Body of pancreas (tissue), 4 donors: ENCODE measurements around the gene IER5. TPM values are rescaled to one million over a fixed set of nuclear protein-coding genes. Genes with fewer than 3 reads are reported as not detected.
"Not testable (repeated sequence)": the region's sequence is repeated elsewhere in the genome, so short reads cannot be mapped to it uniquely, and the experiment has no call there.

ENCODE experiments used
- ATAC-seq: fragments of 150-250 bp; one replicate; pipeline ENCODE4 v1.9.1; 2016
- DNase-seq, 4 donors: peaks; one replicate each; pipeline ENCODE4 v3.0.0-alpha.2; 2019
- H3K27ac ChIP-seq, 4 donors: fragments of 200-600 bp; sonication (generic); 1 replicate in 3 of 4; 2 replicates in 1 of 4; pipeline versions ENCODE4 v1.5.1 to v1.6.1; 2016 to 2019; ENCODE audit warnings: mild to moderate bottlenecking in 1 of 4, mixed read lengths in 1 of 4, moderate library complexity in 1 of 4
- H3K27me3 ChIP-seq, 2 donors: fragments of 200-600 bp; sonication (generic); one replicate each; pipeline ENCODE4 v1.6.0; 2016; ENCODE audit warnings: mild to moderate bottlenecking in 1 of 2
- H3K36me3 ChIP-seq, 2 donors: fragments of 200-600 bp; sonication (generic); replicated peaks in 1 of 2; 2 replicates each; pipeline ENCODE4 v1.5.1; 2016; ENCODE audit warnings: low read depth in 2 of 2; ENCODE audit not compliant: insufficient read depth in 1 of 2
- H3K4me1 ChIP-seq: fragments of 200-600 bp; sonication (generic); one replicate; pipeline ENCODE4 v1.6.0; 2016
- H3K4me3 ChIP-seq, 2 donors: fragments of 200-600 bp; sonication (generic); 1 replicate in 1 of 2; 2 replicates in 1 of 2; pipeline ENCODE4 v1.5.1; 2016 to 2019
- H3K9me3 ChIP-seq, 3 donors: fragments of 200-600 bp; sonication (generic); 1 replicate in 2 of 3; 2 replicates in 1 of 3; pipeline ENCODE4 v1.5.1; 2016
- CTCF ChIP-seq, 7 experiments: fragments of 450-650 bp in 4 of 7; fragments of 200-600 bp in 3 of 7; sonication (generic) in 3 of 7; IDR thresholded peaks; one replicate each; pipeline ENCODE4 v1.5.1; 2016 to 2019; ENCODE audit warnings: antibody characterized with exemption in 7 of 7
- POLR2A ChIP-seq, 3 donors: fragments of 450-650 bp; IDR thresholded peaks; one replicate each; pipeline ENCODE4 v1.6.1; 2016; ENCODE audit warnings: antibody characterized with exemption in 3 of 3, mild to moderate bottlenecking in 2 of 3
- WGBS, 2 donors: methylation state at CpG; one replicate each; pipeline ENCODE4 v1.1.5; 2017; 5-methylcytosine and 5-hydroxymethylcytosine counted together
- intact Hi-C: fragments of 100-400 bp; cut with DNase I; formaldehyde crosslinking; loops from one replicate; pipeline ENCODE4 v1.15.1; 2023
- total RNA-seq, 2 donors: library from RNA; depleted of rRNA; stranded (reverse); fragments of >200 nt; gene quantifications; one replicate each; pipeline ENCODE4 v1.1.0, GENCODE V29; 2016

The IER5 gene
- total RNA-seq, 2 donors from 2014 or later = 6.6 to 6.7 TPM

DNA sequence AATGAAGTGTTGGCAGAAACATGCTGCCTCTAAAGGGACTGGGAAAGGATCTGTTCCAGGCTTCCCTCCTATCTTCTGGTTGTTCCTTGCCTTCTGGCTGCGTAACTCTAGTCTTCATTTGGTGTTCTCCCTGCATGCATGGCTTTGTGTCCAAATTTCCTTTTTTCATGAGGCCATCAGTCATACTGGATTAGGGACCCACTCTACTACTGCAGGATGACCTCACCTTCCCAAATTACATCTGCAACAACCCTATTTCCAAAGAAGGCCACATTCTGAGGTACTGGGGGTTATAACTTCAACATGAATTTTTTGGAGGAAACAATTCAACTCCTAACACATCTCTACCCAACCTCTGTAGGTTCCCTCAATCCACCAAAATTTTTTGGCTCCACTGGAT lies 28.4 kb upstream of the IER5 start:
- H3K4me3 ChIP-seq = no peak overlapping the region
- intact Hi-C loops = no loop called here
- H3K27ac ChIP-seq = no peak overlapping the region
- no peak for ATAC-seq
- H3K36me3 ChIP-seq = no peaks in the 10 kb centered on the region
- TF ChIP-seq POLR2A (IDR thresholded peaks at IDR 0.05) (no peak), CTCF (IDR thresholded peaks at IDR 0.05) (no peak)
- DNase-seq = no peak
- no peaks in the 10 kb centered on the region for H3K27me3 ChIP-seq
- WGBS, 2 donors = 96 to 100% methylated on average over 1 of the region's 1 CpG
- no peaks in the 10 kb centered on the region for H3K4me1 ChIP-seq
- no peaks in the 10 kb centered on the region for H3K9me3 ChIP-seq

- H3K4me3 ChIP-seq, intact Hi-C loops, DNase-seq, H3K9me3 ChIP-seq, H3K4me1 ChIP-seq, H3K27ac ChIP-seq, ATAC-seq, H3K36me3 ChIP-seq, H3K27me3 ChIP-seq: not testable (repeated sequence)
- 88 to 92% methylated on average over 2 to 4 of the region's 4 CpGs for WGBS, 2 donors
These were observed 27.6 kb upstream of the IER5 start for GRCh38 chr1:181060947-181061346.

- 34 to 43% methylated on average over 2 of the region's 2 CpGs for WGBS, 2 donors
- no peaks in the 10 kb centered on the region for H3K36me3 ChIP-seq
- ATAC-seq (no peak), DNase-seq (no peak)
- H3K4me3 ChIP-seq = no peak overlapping the region
- no peaks in the 10 kb centered on the region for H3K9me3 ChIP-seq
- intact Hi-C loops = no loop called here
- TF ChIP-seq POLR2A (IDR thresholded peaks at IDR 0.05) (no peak), CTCF (IDR thresholded peaks at IDR 0.05) (no peak)
- no peak overlapping the region for H3K27ac ChIP-seq
- no peaks in the 10 kb centered on the region for H3K4me1 ChIP-seq
- H3K27me3 ChIP-seq = no peaks in the 10 kb centered on the region
These were observed 27.0 kb upstream of the IER5 start for GRCh38 chr1:181061487-181061886.

DNA sequence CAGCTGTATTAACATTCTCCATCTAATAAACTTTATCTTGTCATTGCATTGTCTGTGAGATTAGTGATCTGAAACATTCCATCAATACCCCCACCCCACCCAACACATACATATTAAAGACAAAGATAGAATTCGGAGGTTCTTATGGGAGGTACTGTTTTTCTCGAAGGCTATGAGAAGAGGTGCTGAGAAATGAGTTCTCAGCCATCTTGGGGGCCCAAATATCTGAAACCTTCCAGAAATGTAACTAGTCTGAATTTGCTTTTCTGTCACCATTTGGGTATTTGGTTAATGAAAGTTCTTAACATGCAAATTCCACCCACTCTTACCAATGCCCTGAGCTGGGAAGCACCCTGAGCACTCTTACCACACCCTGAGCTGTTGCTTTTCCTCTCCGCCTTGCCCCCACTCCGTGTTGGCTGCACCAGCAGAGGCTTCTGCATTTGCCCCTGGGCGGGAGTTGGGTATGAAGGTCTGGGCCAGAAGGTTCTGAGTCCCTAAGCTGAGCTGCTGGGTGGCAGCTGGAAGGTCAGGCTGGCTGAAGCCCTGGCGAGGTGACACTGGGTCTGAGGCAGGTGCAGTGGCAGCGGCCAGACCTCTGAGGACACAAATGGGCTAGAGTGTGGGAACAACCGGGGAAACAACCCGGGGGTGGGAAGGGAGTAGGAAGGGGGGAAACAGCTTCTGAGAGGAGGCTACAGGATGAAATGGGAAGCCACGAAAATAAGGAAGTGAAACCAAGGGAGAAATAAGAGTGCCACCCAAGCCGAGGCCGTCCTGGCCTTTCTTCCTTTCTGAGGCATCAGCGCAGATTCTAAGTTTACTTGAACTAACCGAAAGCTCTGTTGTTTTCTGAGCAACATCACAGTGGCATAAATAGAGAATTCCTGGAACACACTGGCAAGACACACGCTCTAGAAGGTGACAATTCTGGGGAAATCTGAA lies 26.3 kb upstream of the IER5 start:
- H3K36me3 ChIP-seq = no peaks in the 10 kb centered on the region
- TF ChIP-seq POLR2A (IDR thresholded peaks at IDR 0.05) (peak in 1 of 3 donors; percentile 24), CTCF (IDR thresholded peaks at IDR 0.05) (no peak)
- no peak for ATAC-seq
- no peaks in the 10 kb centered on the region for H3K9me3 ChIP-seq
- intact Hi-C loops = no loop called here
- no peaks in the 10 kb centered on the region for H3K4me1 ChIP-seq
- 63 to 74% methylated on average over 14 to 15 of the region's 15 CpGs for WGBS, 2 donors
- H3K27me3 ChIP-seq = no peaks in the 10 kb centered on the region
- no peak overlapping the region for H3K4me3 ChIP-seq
- peak overlapping the region in 1 of 4 donors; percentile 60 for H3K27ac ChIP-seq
- DNase-seq = peak in 1 of 4 donors; percentile 50

GRCh38 chr1:181062836-181063428 lies 25.6 kb upstream of the IER5 start:
- intact Hi-C loops = no loop called here
- no peaks in the 10 kb centered on the region for H3K36me3 ChIP-seq
- no peaks in the 10 kb centered on the region for H3K4me1 ChIP-seq
- H3K27ac ChIP-seq = peak overlapping the region in 1 of 4 donors; percentile 60
- H3K27me3 ChIP-seq = no peaks in the 10 kb centered on the region
- ATAC-seq (no peak), DNase-seq (peak in 1 of 4 donors; percentile 35)
- no peak overlapping the region for H3K4me3 ChIP-seq
- no peaks in the 10 kb centered on the region for H3K9me3 ChIP-seq
- TF ChIP-seq POLR2A (IDR thresholded peaks at IDR 0.05) (no peak), CTCF (IDR thresholded peaks at IDR 0.05) (no peak)
- WGBS, 2 donors = 64% methylated on average over 6 of the region's 6 CpGs
